Putamen (tissue), 1 donor: ENCODE data around the gene SERTAD1.
"Not testable (repeated sequence)": the region's sequence is repeated elsewhere in the genome, so short reads cannot be mapped to it uniquely, and the experiment has no call there.

Source experiments
- DNase-seq: peaks from one replicate; pipeline ENCODE4 v3.0.0-alpha.2; 2016; ENCODE audit warnings: low spot score

The SERTAD1 gene

GRCh38 chr19:40425450-40426287 lies at the start of gene SERTAD1:
Gene SERTAD1, minus strand, starts transcription at chr19:40425992. Its CDS starts 2,446 bp downstream, at chr19:40423546.
- peak; percentile 100 for DNase-seq

GRCh38 chr19:40474737-40475136 lies 48.9 kb upstream of the SERTAD1 start:
- DNase-seq, result no peak

- no peak for DNase-seq
Observed at GRCh38 chr19:40472516-40472915, 46.7 kb upstream of the SERTAD1 start.

- no peak for DNase-seq
Observed at GRCh38 chr19:40471111-40471510, 45.3 kb upstream of the SERTAD1 start.

GRCh38 chr19:40469011-40469410 lies 43.2 kb upstream of the SERTAD1 start:
- DNase-seq, result no peak

GRCh38 chr19:40466985-40467734 lies 41.4 kb upstream of the SERTAD1 start, which contains the start of gene SPTBN4:
Gene SPTBN4, plus strand, starts transcription at chr19:40467001. Its CDS starts 5,621 bp downstream, at chr19:40472622.
- no peak for DNase-seq

GRCh38 chr19:40466219-40466984 lies 40.6 kb upstream of the SERTAD1 start:
- peak; percentile 75 for DNase-seq

- DNase-seq, result peak; percentile 100
Observed at GRCh38 chr19:40465557-40466218, 39.9 kb upstream of the SERTAD1 start, which contains the start of gene BLVRB. Gene BLVRB, minus strand, starts transcription at chr19:40465745. Its CDS starts 57 bp downstream, at chr19:40465688.

- peak; percentile 16 for DNase-seq
Observed at GRCh38 chr19:40465025-40465556, 39.3 kb upstream of the SERTAD1 start.

- peak; percentile 61 for DNase-seq
Observed at GRCh38 chr19:40464059-40465024, 38.5 kb upstream of the SERTAD1 start.

- DNase-seq, result not testable (repeated sequence)
Observed at GRCh38 chr19:40463587-40464037, 37.8 kb upstream of the SERTAD1 start.

- no peak for DNase-seq
Observed at GRCh38 chr19:40461669-40462221, 36.0 kb upstream of the SERTAD1 start.

GRCh38 chr19:40460185-40460584 lies 34.4 kb upstream of the SERTAD1 start:
- DNase-seq, result no peak

GRCh38 chr19:40458597-40458974 lies 32.8 kb upstream of the SERTAD1 start:
- no peak for DNase-seq

- DNase-seq, result no peak
Observed at GRCh38 chr19:40457953-40458596, 32.3 kb upstream of the SERTAD1 start.

GRCh38 chr19:40457048-40457447 lies 31.3 kb upstream of the SERTAD1 start:
- no peak for DNase-seq

- DNase-seq, result not testable (repeated sequence)
Observed at GRCh38 chr19:40453943-40454342, 28.2 kb upstream of the SERTAD1 start.

GRCh38 chr19:40453151-40453735 lies 27.5 kb upstream of the SERTAD1 start:
- no peak for DNase-seq

GRCh38 chr19:40452016-40452415 lies 26.2 kb upstream of the SERTAD1 start:
- no peak for DNase-seq
